Measurements from ENCODE around the gene GALNT10. TPM values are rescaled to one million over a fixed set of nuclear protein-coding genes. Genes with fewer than 3 reads are reported as not detected.

Gene GALNT10
- total and polyA plus RNA-seq, 2 experiments from 2014 or later = 3.2 to 12.9 TPM

GRCh38 chr5:154223320-154223719, 32.8 kb downstream of the GALNT10 start (continued):
- TF ChIP-seq, protein P1, sequence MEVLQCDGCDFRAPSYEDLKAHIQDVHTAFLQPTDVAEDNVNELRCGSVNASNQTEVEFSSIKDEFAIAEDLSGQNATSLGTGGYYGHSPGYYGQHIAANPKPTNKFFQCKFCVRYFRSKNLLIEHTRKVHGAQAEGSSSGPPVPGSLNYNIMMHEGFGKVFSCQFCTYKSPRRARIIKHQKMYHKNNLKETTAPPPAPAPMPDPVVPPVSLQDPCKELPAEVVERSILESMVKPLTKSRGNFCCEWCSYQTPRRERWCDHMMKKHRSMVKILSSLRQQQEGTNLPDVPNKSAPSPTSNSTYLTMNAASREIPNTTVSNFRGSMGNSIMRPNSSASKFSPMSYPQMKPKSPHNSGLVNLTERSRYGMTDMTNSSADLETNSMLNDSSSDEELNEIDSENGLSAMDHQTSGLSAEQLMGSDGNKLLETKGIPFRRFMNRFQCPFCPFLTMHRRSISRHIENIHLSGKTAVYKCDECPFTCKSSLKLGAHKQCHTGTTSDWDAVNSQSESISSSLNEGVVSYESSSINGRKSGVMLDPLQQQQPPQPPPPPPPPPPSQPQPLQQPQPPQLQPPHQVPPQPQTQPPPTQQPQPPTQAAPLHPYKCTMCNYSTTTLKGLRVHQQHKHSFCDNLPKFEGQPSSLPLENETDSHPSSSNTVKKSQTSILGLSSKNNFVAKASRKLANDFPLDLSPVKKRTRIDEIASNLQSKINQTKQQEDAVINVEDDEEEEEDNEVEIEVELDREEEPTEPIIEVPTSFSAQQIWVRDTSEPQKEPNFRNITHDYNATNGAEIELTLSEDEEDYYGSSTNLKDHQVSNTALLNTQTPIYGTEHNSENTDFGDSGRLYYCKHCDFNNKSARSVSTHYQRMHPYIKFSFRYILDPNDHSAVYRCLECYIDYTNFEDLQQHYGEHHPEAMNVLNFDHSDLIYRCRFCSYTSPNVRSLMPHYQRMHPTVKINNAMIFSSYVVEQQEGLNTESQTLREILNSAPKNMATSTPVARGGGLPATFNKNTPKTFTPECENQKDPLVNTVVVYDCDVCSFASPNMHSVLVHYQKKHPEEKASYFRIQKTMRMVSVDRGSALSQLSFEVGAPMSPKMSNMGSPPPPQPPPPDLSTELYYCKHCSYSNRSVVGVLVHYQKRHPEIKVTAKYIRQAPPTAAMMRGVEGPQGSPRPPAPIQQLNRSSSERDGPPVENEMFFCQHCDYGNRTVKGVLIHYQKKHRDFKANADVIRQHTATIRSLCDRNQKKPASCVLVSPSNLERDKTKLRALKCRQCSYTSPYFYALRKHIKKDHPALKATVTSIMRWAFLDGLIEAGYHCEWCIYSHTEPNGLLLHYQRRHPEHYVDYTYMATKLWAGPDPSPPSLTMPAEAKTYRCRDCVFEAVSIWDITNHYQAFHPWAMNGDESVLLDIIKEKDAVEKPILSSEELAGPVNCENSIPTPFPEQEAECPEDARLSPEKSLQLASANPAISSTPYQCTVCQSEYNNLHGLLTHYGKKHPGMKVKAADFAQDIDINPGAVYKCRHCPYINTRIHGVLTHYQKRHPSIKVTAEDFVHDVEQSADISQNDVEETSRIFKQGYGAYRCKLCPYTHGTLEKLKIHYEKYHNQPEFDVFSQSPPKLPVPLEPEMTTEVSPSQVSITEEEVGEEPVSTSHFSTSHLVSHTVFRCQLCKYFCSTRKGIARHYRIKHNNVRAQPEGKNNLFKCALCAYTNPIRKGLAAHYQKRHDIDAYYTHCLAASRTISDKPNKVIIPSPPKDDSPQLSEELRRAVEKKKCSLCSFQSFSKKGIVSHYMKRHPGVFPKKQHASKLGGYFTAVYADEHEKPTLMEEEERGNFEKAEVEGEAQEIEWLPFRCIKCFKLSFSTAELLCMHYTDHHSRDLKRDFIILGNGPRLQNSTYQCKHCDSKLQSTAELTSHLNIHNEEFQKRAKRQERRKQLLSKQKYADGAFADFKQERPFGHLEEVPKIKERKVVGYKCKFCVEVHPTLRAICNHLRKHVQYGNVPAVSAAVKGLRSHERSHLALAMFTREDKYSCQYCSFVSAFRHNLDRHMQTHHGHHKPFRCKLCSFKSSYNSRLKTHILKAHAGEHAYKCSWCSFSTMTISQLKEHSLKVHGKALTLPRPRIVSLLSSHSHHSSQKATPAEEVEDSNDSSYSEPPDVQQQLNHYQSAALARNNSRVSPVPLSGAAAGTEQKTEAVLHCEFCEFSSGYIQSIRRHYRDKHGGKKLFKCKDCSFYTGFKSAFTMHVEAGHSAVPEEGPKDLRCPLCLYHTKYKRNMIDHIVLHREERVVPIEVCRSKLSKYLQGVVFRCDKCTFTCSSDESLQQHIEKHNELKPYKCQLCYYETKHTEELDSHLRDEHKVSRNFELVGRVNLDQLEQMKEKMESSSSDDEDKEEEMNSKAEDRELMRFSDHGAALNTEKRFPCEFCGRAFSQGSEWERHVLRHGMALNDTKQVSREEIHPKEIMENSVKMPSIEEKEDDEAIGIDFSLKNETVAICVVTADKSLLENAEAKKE (CRISPR knock-in tag; IDR thresholded peaks at IDR 0.05) = no peak

- H3K27ac ChIP-seq (ENCODE audit: low read depth) = no peak overlapping the region
- H3K27me3 ChIP-seq (ENCODE audit: insufficient read depth) = no peaks in the 10 kb centered on the region
- peaks cover 19% of the 10 kb centered on the region; the same call in 2 of the 3 replicates for H3K9me3 Mint-ChIP-seq
- H3K36me3 ChIP-seq (ENCODE audit: insufficient read depth) = no peaks in the 10 kb centered on the region; the same call in 1 of the 2 replicates
- DNase-seq (ENCODE audit: low spot score) = no peak
- no peaks in the 10 kb centered on the region for H3K79me2 ChIP-seq (replicated peaks; ENCODE audit: insufficient read depth)
- peaks cover 3% of the 10 kb centered on the region; the same call in 1 of the 3 replicates for H3K4me1 Mint-ChIP-seq
- peaks cover 22% of the 10 kb centered on the region for H3K36me3 Mint-ChIP-seq (ENCODE audit: low read depth)
- H2AFZ ChIP-seq = no peak overlapping the region
- H3K4me1 ChIP-seq (ENCODE audit: insufficient read depth) = no peaks in the 10 kb centered on the region
- H3K4me2 ChIP-seq = no peak overlapping the region
- peaks cover 3% of the 10 kb centered on the region for H3K27me3 Mint-ChIP-seq (ENCODE audit: insufficient read depth, low read depth, poor library complexity)
- H3K4me3 Mint-ChIP-seq = no peak overlapping the region
- no peak overlapping the region for H3K27ac Mint-ChIP-seq
- no peak for ATAC-seq
- H4K20me1 ChIP-seq (replicated peaks; ENCODE audit: insufficient read depth) = no peaks in the 10 kb centered on the region
- H3K9me2 ChIP-seq (ENCODE audit: insufficient read depth) = no peaks in the 10 kb centered on the region
- H3K4me3 ChIP-seq = no peak overlapping the region
- H3F3A ChIP-seq (replicated peaks; ENCODE audit: low read depth) = no peaks in the 10 kb centered on the region
- TF ChIP-seq POLR2AphosphoS5 (IDR thresholded peaks at IDR 0.05; ENCODE audit: low read depth) (no peak), JUNB (IDR thresholded peaks at IDR 0.05; ENCODE audit: unreplicated experiment) (no peak), ZNF331 (CRISPR knock-in tag; IDR thresholded peaks at IDR 0.05; ENCODE audit: low read depth) (no peak)
- TF ChIP-seq, protein P2, sequence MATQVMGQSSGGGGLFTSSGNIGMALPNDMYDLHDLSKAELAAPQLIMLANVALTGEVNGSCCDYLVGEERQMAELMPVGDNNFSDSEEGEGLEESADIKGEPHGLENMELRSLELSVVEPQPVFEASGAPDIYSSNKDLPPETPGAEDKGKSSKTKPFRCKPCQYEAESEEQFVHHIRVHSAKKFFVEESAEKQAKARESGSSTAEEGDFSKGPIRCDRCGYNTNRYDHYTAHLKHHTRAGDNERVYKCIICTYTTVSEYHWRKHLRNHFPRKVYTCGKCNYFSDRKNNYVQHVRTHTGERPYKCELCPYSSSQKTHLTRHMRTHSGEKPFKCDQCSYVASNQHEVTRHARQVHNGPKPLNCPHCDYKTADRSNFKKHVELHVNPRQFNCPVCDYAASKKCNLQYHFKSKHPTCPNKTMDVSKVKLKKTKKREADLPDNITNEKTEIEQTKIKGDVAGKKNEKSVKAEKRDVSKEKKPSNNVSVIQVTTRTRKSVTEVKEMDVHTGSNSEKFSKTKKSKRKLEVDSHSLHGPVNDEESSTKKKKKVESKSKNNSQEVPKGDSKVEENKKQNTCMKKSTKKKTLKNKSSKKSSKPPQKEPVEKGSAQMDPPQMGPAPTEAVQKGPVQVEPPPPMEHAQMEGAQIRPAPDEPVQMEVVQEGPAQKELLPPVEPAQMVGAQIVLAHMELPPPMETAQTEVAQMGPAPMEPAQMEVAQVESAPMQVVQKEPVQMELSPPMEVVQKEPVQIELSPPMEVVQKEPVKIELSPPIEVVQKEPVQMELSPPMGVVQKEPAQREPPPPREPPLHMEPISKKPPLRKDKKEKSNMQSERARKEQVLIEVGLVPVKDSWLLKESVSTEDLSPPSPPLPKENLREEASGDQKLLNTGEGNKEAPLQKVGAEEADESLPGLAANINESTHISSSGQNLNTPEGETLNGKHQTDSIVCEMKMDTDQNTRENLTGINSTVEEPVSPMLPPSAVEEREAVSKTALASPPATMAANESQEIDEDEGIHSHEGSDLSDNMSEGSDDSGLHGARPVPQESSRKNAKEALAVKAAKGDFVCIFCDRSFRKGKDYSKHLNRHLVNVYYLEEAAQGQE (IDR thresholded peaks at IDR 0.05; ENCODE audit: unreplicated experiment) = no peak
- TF ChIP-seq, protein P1 (CRISPR knock-in tag; IDR thresholded peaks at IDR 0.05) = no peak
Measured at GRCh38 chr5:154227090-154227489, 36.6 kb downstream of the GALNT10 start.

Data from GM23338 (cell line).